H9 (cell line): Measurements from ENCODE around the gene BAG2. TPM values are rescaled to one million over a fixed set of nuclear protein-coding genes. Genes with fewer than 3 reads are reported as not detected.

ENCODE experiments used
- DNase-seq: peaks from one replicate; pipeline ENCODE4 v3.0.0-alpha.2; 2017
- H2AFZ ChIP-seq: one replicate; pipeline ENCODE4 v1.6.1; 2013; ENCODE audit warnings: mild to moderate bottlenecking, low read length, control low read depth, moderate library complexity
- H2AK5ac ChIP-seq: 2 replicates; pipeline ENCODE4 v1.6.1; 2013; ENCODE audit warnings: low read length, control low read depth, mixed read lengths; ENCODE audit not compliant: insufficient read length
- H2BK120ac ChIP-seq: one replicate; pipeline ENCODE4 v1.6.1; 2013; ENCODE audit warnings: low read depth, mild to moderate bottlenecking, low read length, control low read depth, inconsistent platforms; ENCODE audit not compliant: poor library complexity, severe bottlenecking
- H2BK12ac ChIP-seq: 2 replicates; pipeline ENCODE4 v1.6.1; 2013; ENCODE audit warnings: low read length, control low read depth, mixed read lengths, low read depth; ENCODE audit not compliant: insufficient read length
- H2BK15ac ChIP-seq: 2 replicates; pipeline ENCODE4 v1.6.1; 2013; ENCODE audit warnings: low read depth, low read length, control low read depth
- H2BK20ac ChIP-seq: one replicate; pipeline ENCODE4 v1.6.1; 2013; ENCODE audit warnings: low read depth, mild to moderate bottlenecking, low read length, control low read depth, inconsistent platforms; ENCODE audit not compliant: poor library complexity, severe bottlenecking
- H2BK5ac ChIP-seq: 2 replicates; pipeline ENCODE4 v1.6.1; 2013; ENCODE audit warnings: low read length, control low read depth, mixed read lengths; ENCODE audit not compliant: insufficient read length
- H3K14ac ChIP-seq: 2 replicates; pipeline ENCODE4 v1.6.1; 2013; ENCODE audit warnings: low read length, control low read depth; ENCODE audit not compliant: insufficient read depth
- H3K18ac ChIP-seq: 2 replicates; pipeline ENCODE4 v1.6.1; 2013; ENCODE audit warnings: low read depth, mild to moderate bottlenecking, mixed read lengths, low read length, control low read depth; ENCODE audit not compliant: insufficient read length
- H3K23ac ChIP-seq: 2 replicates; pipeline ENCODE4 v1.6.1; 2013; ENCODE audit warnings: low read length, control low read depth, mixed read lengths, low read depth; ENCODE audit not compliant: insufficient read length
- H3K23me2 ChIP-seq: 2 replicates; pipeline ENCODE4 v1.6.1; 2013; ENCODE audit warnings: low read depth, mild to moderate bottlenecking, mixed read lengths, low read length, control low read depth; ENCODE audit not compliant: insufficient read length, poor library complexity, severe bottlenecking
- H3K27ac ChIP-seq: 2 replicates; pipeline ENCODE4 v1.5.1; 2013; ENCODE audit warnings: low read length, control low read depth, mixed read lengths, low read depth; ENCODE audit not compliant: insufficient read length
- H3K27me3 ChIP-seq: 2 replicates; pipeline ENCODE4 v1.6.1; 2013; ENCODE audit warnings: low read length, control low read depth, inconsistent platforms; ENCODE audit not compliant: insufficient read depth
- H3K4ac ChIP-seq: 2 replicates; pipeline ENCODE4 v1.6.1; 2013; ENCODE audit warnings: low read depth, mild to moderate bottlenecking, control low read depth, inconsistent platforms, low read length, moderate library complexity
- H3K4me1 ChIP-seq: 2 replicates; pipeline ENCODE4 v1.6.1; 2013; ENCODE audit warnings: low read length, control low read depth, inconsistent platforms; ENCODE audit not compliant: insufficient read depth
- H3K4me2 ChIP-seq: 2 replicates; pipeline ENCODE4 v1.6.1; 2013; ENCODE audit warnings: low read length, control low read depth, mixed read lengths; ENCODE audit not compliant: insufficient read length, insufficient read depth
- H3K56ac ChIP-seq: 2 replicates; pipeline ENCODE4 v1.6.1; 2013; ENCODE audit warnings: low read depth, mild to moderate bottlenecking, mixed read lengths, low read length, control low read depth; ENCODE audit not compliant: insufficient read length
- H3K79me1 ChIP-seq: 2 replicates; pipeline ENCODE4 v1.6.1; 2013; ENCODE audit warnings: low read depth, mild to moderate bottlenecking, moderate library complexity, low read length, control low read depth, inconsistent platforms; ENCODE audit not compliant: insufficient read depth, poor library complexity, severe bottlenecking
- H3K79me2 ChIP-seq: 2 replicates; pipeline ENCODE4 v1.6.1; 2013; ENCODE audit warnings: low read length, control low read depth, inconsistent platforms; ENCODE audit not compliant: insufficient read depth
- H3K9ac ChIP-seq: 2 replicates; pipeline ENCODE4 v1.6.1; 2013; ENCODE audit warnings: low read length, control low read depth, mixed read lengths; ENCODE audit not compliant: insufficient read length; ENCODE audit errors: extremely low read depth
- H3K9me3 ChIP-seq: one replicate; pipeline ENCODE4 v1.6.1; 2013; ENCODE audit warnings: low read depth, low read length, inconsistent platforms; ENCODE audit not compliant: control insufficient read depth
- H3T11ph ChIP-seq: one replicate; pipeline ENCODE4 v1.6.1; 2013; ENCODE audit warnings: mild to moderate bottlenecking, low read length, control low read depth, inconsistent platforms
- H4K20me1 ChIP-seq: one replicate; pipeline ENCODE4 v1.6.1; 2013; ENCODE audit not compliant: control insufficient read depth, insufficient read length, insufficient read depth
- H4K5ac ChIP-seq: 2 replicates; pipeline ENCODE4 v1.6.1; 2013; ENCODE audit warnings: low read depth, mild to moderate bottlenecking, mixed read lengths, low read length, control low read depth; ENCODE audit not compliant: insufficient read length
- H4K8ac ChIP-seq: replicated peaks from 2 replicates; pipeline ENCODE4 v1.6.1; 2013; ENCODE audit warnings: low read length, control low read depth, mixed read lengths, low read depth; ENCODE audit not compliant: insufficient read length
- H4K91ac ChIP-seq: 2 replicates; pipeline ENCODE4 v1.6.1; 2013; ENCODE audit warnings: low read depth, mild to moderate bottlenecking, moderate library complexity, mixed read lengths, low read length, control low read depth; ENCODE audit not compliant: insufficient read length
- H3K27ac Mint-ChIP-seq, 3 experiments: 2 replicates in 2 of 3; 3 replicates in 1 of 3; pipeline ENCODE4 v1.8.0; 2020 to 2021; ENCODE audit warnings: mixed read lengths in 3 of 3, mild to moderate bottlenecking in 1 of 3, moderate library complexity in 1 of 3
- H3K27me3 Mint-ChIP-seq: 2 replicates; pipeline ENCODE4 v1.8.0; 2021; ENCODE audit warnings: low read depth, mild to moderate bottlenecking, moderate library complexity, mixed read lengths
- H3K36me3 Mint-ChIP-seq, 3 experiments: 2 replicates in 2 of 3; 3 replicates in 1 of 3; pipeline ENCODE4 v1.8.0; 2020 to 2021; ENCODE audit warnings: low read depth in 3 of 3, mixed read lengths in 3 of 3; ENCODE audit not compliant: insufficient read depth in 1 of 3
- H3K4me1 Mint-ChIP-seq, 2 experiments: 2 replicates each; pipeline ENCODE4 v1.8.0; 2020; ENCODE audit warnings: mixed read lengths in 2 of 2
- H3K4me3 Mint-ChIP-seq, 2 experiments: 2 replicates in 1 of 2; 3 replicates in 1 of 2; pipeline ENCODE4 v1.8.0; 2020 to 2021; ENCODE audit warnings: mild to moderate bottlenecking in 2 of 2, mixed read lengths in 2 of 2, moderate library complexity in 1 of 2
- H3K9me3 Mint-ChIP-seq, 2 experiments: 2 replicates in 1 of 2; 3 replicates in 1 of 2; pipeline ENCODE4 v1.8.0; 2020; ENCODE audit warnings: mild to moderate bottlenecking in 2 of 2, mixed read lengths in 2 of 2, moderate library complexity in 1 of 2
- WGBS: extraction: QIAGEN DNeasy Blood & Tissue Kit; methylation state at CpG from one replicate; pipeline ENCODE4 v1.1.7; 2013; ENCODE audit warnings: missing lambda C conversion rate, low lambda C conversion rate, mixed read lengths; ENCODE audit not compliant: insufficient read length; ENCODE audit errors: extremely low coverage; 5-methylcytosine and 5-hydroxymethylcytosine counted together
- total RNA-seq: library from RNA; stranded (reverse); gene quantifications from 2 replicates; pipeline ENCODE4 v1.2.1, GENCODE V29; 2021
- TF ChIP-seq, protein P1 (sequence below): fragments of 200-600 bp; sonication (generic); conservative IDR thresholded peaks from 3 replicates; pipeline ENCODE4 v1.8.0; 2021; ENCODE audit warnings: antibody characterized with exemption, mild to moderate bottlenecking

BAG2 gene
- total RNA-seq, 1 experiment from 2014 or later, result 8.4 TPM

DNA sequence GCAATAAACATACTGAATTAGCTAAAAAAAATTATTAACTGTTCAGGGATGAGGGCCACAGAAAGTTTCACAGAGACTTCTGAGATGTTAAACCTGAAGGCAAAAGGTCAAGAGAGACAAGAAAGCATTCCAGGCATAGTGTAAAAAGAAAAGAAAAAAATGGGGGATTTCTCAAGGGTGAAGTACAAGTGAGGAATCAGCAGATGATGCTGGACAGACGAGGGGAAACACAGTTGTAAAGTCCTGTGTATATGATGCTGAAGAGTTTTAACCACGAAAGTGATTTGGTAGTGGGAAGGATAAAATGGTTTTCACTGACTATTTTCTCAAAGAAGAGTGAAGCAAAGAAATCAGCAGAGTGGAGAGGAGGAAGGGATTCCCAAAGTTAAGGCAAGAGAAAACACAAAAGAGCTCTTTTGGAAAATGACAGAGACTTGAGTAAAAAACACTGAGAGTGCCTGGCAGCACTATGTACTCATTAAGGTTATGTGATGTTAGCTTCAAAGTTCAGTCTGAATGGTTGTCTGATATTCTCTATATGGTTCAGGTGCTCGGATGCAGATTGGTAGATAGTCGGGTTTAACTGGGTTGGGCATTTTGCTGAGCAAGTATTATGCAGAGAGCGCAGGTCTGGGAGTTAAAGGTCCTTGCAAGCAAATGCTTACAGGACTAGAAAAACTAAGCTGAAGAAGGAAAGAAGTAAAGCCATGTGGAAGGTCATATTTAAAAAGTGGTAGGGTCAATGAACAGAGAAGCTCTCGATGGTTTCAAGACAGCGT, 33.6 kb downstream of the BAG2 start:
- peaks cover 2% of the 10 kb centered on the region; the same call in 1 of the 2 replicates for H3K79me2 ChIP-seq

More for the DNA sequence above, 33.6 kb downstream of the BAG2 start:
- TF ChIP-seq, protein P1, sequence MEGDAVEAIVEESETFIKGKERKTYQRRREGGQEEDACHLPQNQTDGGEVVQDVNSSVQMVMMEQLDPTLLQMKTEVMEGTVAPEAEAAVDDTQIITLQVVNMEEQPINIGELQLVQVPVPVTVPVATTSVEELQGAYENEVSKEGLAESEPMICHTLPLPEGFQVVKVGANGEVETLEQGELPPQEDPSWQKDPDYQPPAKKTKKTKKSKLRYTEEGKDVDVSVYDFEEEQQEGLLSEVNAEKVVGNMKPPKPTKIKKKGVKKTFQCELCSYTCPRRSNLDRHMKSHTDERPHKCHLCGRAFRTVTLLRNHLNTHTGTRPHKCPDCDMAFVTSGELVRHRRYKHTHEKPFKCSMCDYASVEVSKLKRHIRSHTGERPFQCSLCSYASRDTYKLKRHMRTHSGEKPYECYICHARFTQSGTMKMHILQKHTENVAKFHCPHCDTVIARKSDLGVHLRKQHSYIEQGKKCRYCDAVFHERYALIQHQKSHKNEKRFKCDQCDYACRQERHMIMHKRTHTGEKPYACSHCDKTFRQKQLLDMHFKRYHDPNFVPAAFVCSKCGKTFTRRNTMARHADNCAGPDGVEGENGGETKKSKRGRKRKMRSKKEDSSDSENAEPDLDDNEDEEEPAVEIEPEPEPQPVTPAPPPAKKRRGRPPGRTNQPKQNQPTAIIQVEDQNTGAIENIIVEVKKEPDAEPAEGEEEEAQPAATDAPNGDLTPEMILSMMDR, result no peak
- Mint-ChIP-seq H3K27me3 (no peaks in the 10 kb centered on the region), H3K9me3 (no peaks in the 10 kb centered on the region), H3K36me3 (peaks cover 0 to 5% (median 1%) of the 10 kb centered on the region in 3 experiments; a peak in 2 of 7 replicates), H3K27ac (peak overlapping the region in 1 of 3 experiments; percentile 14; a peak in 3 of 7 replicates), H3K4me3 (no peak overlapping the region), H3K4me1 (peaks cover 13 to 22% of the 10 kb centered on the region in 2 experiments)
- H3K9me3 ChIP-seq, result no peaks in the 10 kb centered on the region
- H3K56ac ChIP-seq, result no peak overlapping the region
- H2BK15ac ChIP-seq, result no peak overlapping the region
- H3K14ac ChIP-seq, result no peak overlapping the region
- H3K79me1 ChIP-seq, result no peaks in the 10 kb centered on the region
- DNase-seq, result no peak
- no peak overlapping the region for H3K4me2 ChIP-seq
- no peak overlapping the region for H2BK12ac ChIP-seq
- no peak overlapping the region for H2BK120ac ChIP-seq
- no peak overlapping the region for H3K18ac ChIP-seq
- H4K20me1 ChIP-seq, result no peaks in the 10 kb centered on the region
- no peak overlapping the region for H3K23ac ChIP-seq
- no peak overlapping the region for H2AK5ac ChIP-seq
- no peak overlapping the region for H2AFZ ChIP-seq
- no peaks in the 10 kb centered on the region for H3K4me1 ChIP-seq
- no peaks in the 10 kb centered on the region for H3K23me2 ChIP-seq
- H3T11ph ChIP-seq, result no peak overlapping the region
- no peak overlapping the region for H3K9ac ChIP-seq
- H3K4ac ChIP-seq, result no peak overlapping the region
- no peak overlapping the region for H4K91ac ChIP-seq
- no peak overlapping the region for H4K5ac ChIP-seq
- no peaks in the 10 kb centered on the region for H3K27me3 ChIP-seq
- no peak overlapping the region for H2BK5ac ChIP-seq
- no peak overlapping the region for H4K8ac ChIP-seq
- no peak overlapping the region for H3K27ac ChIP-seq
- no CpG with 5 or more reads among the region's 7 CpGs for WGBS
- no peak overlapping the region for H2BK20ac ChIP-seq
